MV-4-11 (cell line): ENCODE data around the gene RIPK4.
"Not testable (repeated sequence)": the region's sequence is repeated elsewhere in the genome, so short reads cannot be mapped to it uniquely, and the experiment has no call there.

ENCODE experiments used
- DNase-seq: peaks from one replicate; lab custom pipeline; 2025; lab: John Stamatoyannopoulos, UW

Gene RIPK4

GRCh38 chr21:41737651-41738324 is 29.1 kb downstream of the RIPK4 start:
- no peak for DNase-seq

GRCh38 chr21:41736423-41736822 is 30.4 kb downstream of the RIPK4 start:
- no peak for DNase-seq

GRCh38 chr21:41733951-41734689 is 32.7 kb downstream of the RIPK4 start:
- no peak for DNase-seq

- DNase-seq: no peak
Measured at GRCh38 chr21:41731081-41731480, 35.8 kb downstream of the RIPK4 start.

GRCh38 chr21:41730367-41730765 is 36.5 kb downstream of the RIPK4 start:
- no peak for DNase-seq

- DNase-seq: no peak
Measured at GRCh38 chr21:41729701-41730366, 37.0 kb downstream of the RIPK4 start.

- no peak for DNase-seq
Measured at GRCh38 chr21:41727784-41728763, 38.8 kb downstream of the RIPK4 start.

- DNase-seq: no peak
Measured at GRCh38 chr21:41726970-41727783, 39.7 kb downstream of the RIPK4 start.

GRCh38 chr21:41726630-41726969 is 40.3 kb downstream of the RIPK4 start:
- no peak for DNase-seq

GRCh38 chr21:41726058-41726558 is 40.7 kb downstream of the RIPK4 start:
- no peak for DNase-seq

GRCh38 chr21:41725421-41726031 is 41.3 kb downstream of the RIPK4 start:
- DNase-seq: no peak

- DNase-seq: not testable (repeated sequence)
Measured at GRCh38 chr21:41723835-41724234, 43.0 kb downstream of the RIPK4 start.

GRCh38 chr21:41722052-41723018 is 44.5 kb downstream of the RIPK4 start:
- DNase-seq: no peak

- no peak for DNase-seq
Measured at GRCh38 chr21:41720250-41720649, 46.6 kb downstream of the RIPK4 start.

GRCh38 chr21:41719691-41720090 is 47.2 kb downstream of the RIPK4 start:
- no peak for DNase-seq

GRCh38 chr21:41717573-41718330 is 49.1 kb downstream of the RIPK4 start:
- no peak for DNase-seq

- no peak for DNase-seq
Measured at GRCh38 chr21:41716751-41717150, 50.1 kb downstream of the RIPK4 start.

GRCh38 chr21:41715649-41716281 is 51.1 kb downstream of the RIPK4 start:
- DNase-seq: no peak
